Adrenal gland (tissue), 5 donors: ENCODE data around the gene GNS.

ENCODE experiments used
- CTCF ChIP-seq, 6 experiments: fragments of 450-650 bp in 4 of 6; fragments of 200-600 bp in 2 of 6; sonication (generic) in 1 of 6; IDR thresholded peaks; 1 replicate in 5 of 6; 2 replicates in 1 of 6; pipeline versions ENCODE4 v1.5.1 to v1.8.0; 2016 to 2021; ENCODE audit warnings: antibody characterized with exemption in 6 of 6, mild to moderate bottlenecking in 2 of 6, moderate library complexity in 1 of 6
- POLR2A ChIP-seq, 2 donors: fragments of 450-650 bp; IDR thresholded peaks; one replicate each; pipeline ENCODE4 v1.6.1; 2017; ENCODE audit warnings: antibody characterized with exemption in 2 of 2, mild to moderate bottlenecking in 2 of 2, moderate library complexity in 1 of 2
- donor health status: DM: no; HTN: no; CAD: no.

DNA sequence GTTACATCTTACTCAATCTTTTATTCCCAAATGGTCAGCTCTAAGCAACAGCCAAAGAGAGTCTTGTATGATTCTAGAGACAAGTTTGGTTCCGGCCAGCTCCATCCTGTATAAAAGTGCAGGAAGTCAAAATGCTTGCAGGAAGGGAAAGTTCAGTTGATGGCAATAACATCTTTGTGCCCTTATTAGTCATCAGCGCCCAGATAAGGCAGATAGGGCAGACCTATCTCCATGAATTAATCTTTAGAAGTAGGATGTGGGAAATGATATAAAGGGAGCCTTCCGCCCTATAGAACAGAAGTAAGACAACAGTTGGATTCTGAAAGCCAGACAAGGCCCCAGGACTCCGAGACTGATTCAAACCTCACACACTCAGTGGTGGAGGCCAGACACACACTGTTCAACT, 6.4 kb downstream of the GNS start:
- TF ChIP-seq CTCF (IDR thresholded peaks at IDR 0.05) (no peak), POLR2A (IDR thresholded peaks at IDR 0.05) (no peak)
